Umbilical cord (tissue), 2 donors: ENCODE measurements around the gene OR10G7. TPM values are rescaled to one million over a fixed set of nuclear protein-coding genes. Genes with fewer than 3 reads are reported as not detected.

ENCODE experiments used
- DNase-seq: peaks from one replicate; pipeline ENCODE4 v3.0.0-alpha.2; 2015; ENCODE audit warnings: low spot score
- total RNA-seq: library from RNA; depleted of rRNA; stranded (reverse); fragments of >200 nt; gene quantifications from one replicate; pipeline ENCODE4 v1.2.3, GENCODE V29; 2014; ENCODE audit warnings: low replicate concordance; ENCODE audit not compliant: insufficient read depth

Gene OR10G7, protein sequence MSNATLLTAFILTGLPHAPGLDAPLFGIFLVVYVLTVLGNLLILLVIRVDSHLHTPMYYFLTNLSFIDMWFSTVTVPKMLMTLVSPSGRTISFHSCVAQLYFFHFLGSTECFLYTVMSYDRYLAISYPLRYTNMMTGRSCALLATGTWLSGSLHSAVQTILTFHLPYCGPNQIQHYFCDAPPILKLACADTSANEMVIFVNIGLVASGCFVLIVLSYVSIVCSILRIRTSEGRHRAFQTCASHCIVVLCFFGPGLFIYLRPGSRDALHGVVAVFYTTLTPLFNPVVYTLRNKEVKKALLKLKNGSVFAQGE
- 4.1 TPM for total RNA-seq

DNA sequence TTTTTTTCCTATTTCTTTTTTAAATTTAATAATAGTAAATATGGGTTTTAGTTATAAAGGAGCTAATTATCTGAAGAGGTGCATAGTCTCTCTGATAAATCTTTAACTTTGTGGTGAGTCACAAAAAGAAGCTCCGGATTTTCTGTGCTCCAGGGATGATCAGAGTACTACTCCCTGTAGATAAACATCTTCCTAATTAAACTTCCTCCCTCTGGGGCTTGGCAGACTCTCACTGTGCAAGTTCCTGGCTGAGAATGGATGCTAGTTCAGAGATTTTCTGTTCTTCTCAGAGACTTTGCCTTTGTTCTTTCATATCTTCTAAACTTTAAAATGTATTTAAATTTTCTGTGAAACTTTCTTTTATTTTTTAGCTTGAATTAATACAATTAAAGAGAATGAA, at the start of gene OR10G7:
TSS of gene OR10G7 (minus strand) at position 72 of the 400 bp plus-strand sequence. CDS start 2,324 bp downstream, outside the sequence.
- DNase-seq = peak; percentile 4

DNA sequence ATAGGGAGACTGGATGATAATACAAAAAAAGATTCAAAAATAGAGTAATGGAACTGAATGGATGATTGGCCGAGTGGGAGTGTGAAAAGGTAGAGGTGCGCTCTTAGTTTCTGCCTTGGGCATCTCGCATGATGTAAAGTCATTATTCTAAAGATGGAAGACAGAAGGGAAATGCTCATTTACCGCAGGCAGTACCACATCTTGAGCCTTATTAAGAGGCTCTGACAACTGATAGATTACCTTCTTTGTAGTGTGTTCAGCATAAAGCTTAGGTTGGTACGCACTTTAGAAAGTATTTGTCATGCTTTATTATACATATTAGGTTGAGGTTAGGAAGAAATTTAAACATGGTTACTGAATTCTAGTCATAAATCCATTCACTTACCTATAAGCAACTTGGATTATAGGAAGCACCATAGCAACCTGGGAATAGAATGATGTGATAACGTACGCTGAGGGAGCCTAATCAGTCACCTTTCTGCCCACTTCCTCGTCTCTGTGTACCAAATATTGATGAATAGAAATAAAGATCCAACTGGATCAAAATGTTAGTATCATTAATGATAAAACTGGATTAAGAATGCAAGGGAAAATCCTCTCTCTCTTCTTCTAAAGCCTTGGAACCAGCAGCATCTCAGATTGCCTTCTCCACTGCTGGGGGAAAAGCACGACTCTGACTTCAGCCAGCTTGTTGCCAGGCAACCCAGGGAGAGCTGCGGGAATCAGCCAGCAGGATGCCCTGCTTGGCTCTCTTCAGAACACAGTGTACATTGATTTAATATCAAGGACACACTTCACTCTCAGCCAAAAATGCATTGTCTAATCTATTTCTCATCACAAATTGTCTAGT, 45.1 kb upstream of the OR10G7 start:
- DNase-seq = peak; percentile 70

DNA sequence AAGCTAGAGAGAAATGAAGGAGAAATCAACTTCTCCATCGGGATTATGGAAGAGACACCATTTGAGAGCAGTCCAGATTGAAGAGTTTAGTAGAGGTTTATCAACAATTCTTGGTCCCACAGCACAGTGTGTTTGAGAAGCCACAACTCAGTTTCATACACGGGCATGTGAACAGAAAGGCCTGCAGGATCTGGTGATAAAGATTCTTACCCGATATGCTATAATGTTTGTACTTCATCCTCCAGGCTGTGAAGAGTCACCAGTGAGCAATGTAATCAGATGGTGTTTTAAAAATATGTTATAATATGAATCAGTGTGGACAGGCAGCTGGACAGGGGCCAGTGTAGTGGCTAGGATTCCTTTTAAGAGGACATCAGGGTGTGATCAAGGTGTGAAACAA, 44.5 kb upstream of the OR10G7 start:
- peak; percentile 18 for DNase-seq

DNA sequence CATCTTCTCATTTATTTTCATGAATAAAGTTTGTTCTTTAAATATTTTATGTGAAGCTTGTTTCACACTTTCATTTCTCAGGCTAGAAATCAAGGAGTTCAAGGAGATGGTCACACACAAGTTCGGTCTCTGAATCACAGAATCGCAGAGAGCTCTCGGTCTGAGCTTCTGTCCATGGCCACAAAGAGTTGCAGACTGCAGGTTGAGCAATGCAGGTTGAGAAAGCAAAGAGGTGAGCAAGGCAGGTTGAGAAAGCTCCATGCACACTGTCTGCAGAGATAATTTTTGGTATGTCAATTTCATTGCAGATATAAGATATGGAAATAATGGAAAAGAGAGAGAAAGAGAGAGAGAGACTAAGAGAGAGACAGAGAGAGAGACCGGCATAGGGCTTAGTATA, 41.2 kb upstream of the OR10G7 start:
- DNase-seq = no peak

DNA sequence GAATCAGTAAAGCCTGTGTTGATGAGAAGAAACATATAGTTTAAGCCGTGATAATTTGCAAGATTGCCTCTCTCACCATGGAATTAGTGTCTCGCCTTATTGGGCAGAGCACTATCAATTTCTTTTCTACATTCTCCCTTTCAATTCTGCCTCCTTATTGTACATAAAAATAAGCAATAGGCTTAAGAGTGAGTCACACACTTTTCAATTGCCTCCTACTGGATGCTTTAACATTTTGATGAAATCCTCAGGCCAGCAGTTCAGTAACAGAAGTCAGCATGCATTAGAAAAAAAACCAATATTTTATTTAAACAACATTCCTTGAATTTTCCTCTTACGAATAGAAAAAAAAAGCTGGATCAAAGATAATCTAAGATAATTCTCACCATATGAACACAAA, 40.4 kb upstream of the OR10G7 start:
- peak; percentile 42 for DNase-seq

DNA sequence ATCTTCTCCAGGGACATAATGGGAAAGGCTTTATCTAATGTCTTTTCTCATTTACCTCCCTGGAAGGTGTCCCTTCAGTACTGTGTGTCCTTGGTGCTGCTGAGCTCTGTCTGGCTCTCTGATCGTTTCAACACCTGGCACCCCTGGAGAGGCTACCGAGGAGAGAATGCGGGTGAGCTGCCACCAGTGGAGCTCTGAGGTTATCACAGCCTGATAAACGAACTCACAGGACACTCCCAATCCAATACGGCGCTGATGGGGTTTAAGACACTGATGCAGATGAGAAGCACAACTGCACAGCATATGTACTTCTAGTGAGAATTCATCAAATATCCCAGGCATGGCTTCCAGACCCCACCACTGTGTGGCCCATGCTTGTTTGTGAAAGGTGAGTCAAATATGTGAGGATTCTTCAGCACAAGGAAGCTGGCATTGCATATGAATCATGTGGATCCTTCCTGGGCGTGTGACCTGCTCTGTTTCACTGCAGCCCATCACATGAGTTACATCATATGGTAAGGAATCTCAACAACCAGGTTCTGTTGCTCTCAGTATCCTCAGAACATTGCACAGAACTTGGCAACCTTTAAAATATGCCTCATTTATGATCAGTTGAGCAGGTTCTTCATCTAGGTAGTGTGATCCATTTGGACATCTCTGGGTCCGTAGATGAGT, 39.3 kb upstream of the OR10G7 start:
- DNase-seq = peak; percentile 65

DNA sequence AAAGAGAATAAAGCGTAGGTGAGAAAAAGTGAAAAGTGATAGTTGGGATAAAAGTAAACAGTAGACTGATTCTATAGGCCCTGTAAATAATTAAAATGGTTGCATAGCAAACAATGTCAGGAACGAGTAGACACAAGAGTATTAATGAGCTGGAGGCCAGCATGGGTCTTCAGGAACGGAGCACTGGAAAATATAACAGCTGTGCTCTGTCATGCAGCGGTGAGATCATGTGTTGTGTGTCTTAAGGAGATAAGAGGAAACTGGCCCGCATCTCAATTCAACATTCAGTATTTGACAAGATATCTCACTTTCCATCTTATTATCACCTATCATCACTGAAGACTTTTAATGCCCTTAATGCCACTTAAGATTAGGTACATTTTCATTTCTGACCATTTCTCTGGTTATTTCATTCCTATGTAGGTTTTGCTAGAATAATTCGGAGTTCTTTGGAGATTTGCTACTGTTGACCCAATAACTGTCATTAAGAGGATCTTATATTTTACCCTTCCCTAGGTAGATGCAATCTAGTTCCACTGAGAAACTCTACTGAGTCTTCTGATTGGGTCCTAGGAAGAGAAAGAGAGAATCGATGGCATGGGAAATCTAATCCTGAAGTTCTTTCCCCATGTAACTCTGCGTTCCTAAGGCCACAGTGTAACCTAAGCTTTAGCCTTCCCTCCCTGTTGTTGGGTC, 38.7 kb upstream of the OR10G7 start:
- peak; percentile 89 for DNase-seq

DNA sequence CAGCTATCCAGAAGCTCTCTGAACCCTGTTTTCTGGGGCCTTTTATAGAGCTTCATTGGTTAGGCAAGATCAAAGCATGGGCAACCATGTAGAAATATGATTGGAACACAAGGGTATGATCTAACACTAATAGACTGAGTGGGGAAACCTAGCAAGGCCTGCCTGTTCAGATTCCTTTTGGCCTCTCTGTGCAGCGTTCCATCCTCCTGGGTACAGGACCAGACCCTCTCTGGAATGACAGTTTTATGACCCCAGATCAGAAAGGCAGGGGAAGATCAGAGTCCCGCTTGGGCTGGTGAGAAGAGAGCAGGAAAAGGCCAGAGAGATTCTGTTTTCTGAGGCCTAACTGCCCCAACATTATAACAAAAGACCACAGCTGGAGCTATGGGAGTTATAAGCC, 37.5 kb upstream of the OR10G7 start:
- peak; percentile 90 for DNase-seq

DNA sequence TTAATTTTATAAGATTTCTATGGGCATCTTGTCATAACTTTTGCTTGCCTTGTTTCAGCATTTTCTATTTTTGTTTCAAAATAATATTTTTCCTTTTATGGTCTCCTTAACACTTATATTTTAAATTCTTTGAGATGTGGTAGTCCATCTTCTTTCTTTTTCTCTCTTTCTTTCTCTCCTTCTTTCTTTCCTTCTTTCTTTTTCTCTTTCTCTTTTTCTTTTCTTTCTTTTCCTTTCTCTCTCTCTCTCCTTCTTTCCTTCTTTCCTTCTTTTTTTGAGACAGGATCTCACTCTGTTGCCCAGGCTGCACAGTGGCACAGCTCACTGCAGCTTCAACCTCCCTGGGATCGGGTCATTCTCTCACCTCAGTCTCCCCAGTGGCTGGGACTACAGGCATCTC, 36.1 kb upstream of the OR10G7 start:
- no peak for DNase-seq

DNA sequence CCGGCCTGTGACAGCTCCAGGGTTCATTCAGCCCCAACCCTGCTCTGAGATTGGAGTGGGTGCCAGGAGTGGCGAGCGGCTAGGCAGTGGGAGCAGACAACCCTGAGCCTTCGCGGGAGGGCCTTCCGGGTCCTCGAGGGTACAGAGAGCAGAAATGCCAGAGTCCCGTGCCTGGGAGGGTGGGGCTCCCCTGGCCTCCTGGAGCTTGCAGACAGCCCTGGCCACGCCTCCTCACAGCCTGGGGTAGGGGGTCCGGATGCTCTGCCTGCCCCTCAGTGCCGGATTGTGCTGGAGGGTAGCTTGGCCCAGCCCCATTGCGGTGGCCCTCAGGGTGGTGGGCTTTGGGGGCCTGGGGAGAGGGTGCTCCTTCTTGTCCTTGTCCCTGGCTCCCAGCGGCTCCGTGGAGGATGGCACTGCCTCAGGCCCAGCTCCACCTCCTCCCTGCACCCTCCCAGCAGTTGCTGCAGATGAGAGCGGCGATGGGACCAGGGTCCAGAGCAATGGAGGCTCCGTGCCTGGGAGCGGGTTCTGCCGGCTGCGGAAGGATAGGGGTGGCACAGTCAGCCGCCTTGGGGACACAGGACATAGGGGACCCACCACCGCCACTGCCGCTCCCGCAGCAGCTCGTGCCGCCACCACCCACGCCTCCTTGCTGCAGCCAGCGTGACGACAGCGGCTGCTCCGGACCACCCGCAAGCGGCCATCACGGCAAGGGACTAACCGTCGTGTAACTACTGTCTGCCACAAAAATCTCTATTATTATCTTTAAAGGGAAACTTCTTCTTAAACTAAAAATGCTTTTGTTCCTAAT, 34.9 kb upstream of the OR10G7 start:
- peak; percentile 67 for DNase-seq

DNA sequence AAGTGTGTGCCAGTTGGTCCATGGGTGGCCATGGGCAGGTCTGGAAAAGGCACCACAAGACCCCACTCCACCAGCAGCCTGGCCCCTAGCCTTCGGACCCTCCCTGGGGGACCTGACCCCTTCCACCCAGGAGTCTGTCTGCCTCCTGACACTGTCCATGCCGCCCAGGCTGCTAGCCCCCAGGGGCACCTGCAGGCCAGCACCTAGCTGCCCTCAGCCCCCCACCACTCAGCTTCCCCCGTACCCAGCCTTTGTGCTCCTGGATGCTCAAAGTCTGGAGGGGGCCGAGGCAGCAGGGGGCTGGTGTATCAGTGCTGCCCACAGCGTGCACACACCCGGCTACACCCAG, 34.3 kb upstream of the OR10G7 start:
- DNase-seq = no peak

DNA sequence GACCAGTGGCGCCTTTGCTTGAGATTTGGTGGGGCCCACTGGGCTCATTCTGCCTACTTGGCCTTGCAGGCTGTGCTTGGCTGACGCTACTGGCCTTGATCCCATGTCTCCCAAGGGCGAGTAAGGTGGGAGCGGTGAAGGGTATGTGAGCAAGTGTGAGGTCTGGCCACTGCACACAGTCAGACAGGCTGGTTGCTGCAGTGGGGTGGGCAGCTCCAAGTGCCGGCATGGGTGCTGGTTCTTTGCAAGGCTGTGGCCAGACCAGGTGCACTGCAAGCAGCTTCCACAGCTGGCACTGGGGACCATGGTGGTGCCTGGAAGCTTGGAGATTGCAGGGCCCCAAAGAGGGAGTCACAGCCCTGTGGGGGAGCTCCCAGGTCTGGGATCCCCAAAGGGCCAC, 33.4 kb upstream of the OR10G7 start:
- no peak for DNase-seq

DNA sequence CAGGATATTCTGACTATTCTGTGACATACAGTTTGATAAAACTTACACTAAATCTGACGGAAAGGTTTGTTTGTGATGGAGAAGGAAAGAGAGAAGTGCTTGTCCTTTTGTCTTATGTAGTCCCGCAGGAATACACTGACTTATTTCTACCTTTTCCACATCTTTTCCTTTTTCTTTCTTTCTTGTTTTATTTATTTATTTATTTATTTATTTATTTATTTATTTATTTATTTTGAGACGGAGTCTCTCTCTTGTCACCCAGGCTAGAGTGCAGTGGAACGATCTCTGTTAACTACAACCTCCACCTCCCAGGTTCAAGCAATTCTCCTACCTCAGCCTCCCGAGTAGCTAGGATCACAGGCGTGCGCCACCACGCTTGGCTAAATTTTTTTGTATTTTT, 31.0 kb upstream of the OR10G7 start:
- no peak for DNase-seq

DNA sequence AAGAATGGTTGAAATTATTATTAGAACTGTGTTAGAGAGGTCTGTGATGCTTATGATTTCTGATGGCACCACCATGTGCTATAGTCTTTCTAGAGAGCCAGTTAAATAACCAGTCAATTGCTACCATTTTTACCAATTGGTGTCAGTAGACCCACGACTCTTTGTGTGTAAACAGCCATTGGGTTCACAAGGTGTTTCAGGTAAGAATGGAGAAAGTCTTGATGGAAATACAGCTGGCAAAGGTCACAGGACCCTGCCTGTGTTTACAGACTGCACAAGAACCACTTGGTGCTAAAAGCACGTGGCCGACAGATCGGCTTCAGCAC, 30.5 kb upstream of the OR10G7 start:
- no peak for DNase-seq

DNA sequence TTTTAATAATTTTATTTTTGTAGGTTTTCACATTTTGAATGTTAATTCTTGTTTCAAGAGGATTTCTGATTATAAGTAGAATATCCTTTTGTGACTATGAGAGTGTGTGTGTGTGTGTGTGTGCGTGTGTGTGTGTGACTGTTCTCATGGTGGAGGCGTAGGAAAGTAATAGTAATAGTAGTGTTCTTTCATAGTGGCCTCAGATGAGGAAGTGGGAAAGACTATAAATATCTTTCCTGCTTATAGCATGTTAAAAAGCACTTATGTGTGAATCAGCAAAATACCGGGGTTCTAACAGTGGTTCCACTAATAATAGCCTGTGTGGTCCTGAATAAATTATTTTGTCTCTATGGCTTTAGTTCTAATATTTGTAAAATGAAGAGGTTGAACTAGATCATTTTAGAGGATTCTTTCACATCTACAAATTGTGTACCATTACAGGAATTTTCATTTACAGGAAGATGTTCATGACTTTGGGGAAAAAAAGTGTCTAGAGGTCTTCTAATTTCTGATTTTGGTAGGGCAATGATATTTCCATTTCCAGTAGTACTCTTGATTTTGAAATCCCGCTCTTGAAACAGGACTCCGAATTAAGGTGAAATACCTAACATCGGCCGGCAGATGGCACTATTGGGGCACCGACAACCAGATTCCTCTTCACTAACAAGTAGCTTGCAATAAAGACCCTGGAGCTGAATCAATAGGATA, 29.9 kb upstream of the OR10G7 start:
- peak; percentile 82 for DNase-seq

DNA sequence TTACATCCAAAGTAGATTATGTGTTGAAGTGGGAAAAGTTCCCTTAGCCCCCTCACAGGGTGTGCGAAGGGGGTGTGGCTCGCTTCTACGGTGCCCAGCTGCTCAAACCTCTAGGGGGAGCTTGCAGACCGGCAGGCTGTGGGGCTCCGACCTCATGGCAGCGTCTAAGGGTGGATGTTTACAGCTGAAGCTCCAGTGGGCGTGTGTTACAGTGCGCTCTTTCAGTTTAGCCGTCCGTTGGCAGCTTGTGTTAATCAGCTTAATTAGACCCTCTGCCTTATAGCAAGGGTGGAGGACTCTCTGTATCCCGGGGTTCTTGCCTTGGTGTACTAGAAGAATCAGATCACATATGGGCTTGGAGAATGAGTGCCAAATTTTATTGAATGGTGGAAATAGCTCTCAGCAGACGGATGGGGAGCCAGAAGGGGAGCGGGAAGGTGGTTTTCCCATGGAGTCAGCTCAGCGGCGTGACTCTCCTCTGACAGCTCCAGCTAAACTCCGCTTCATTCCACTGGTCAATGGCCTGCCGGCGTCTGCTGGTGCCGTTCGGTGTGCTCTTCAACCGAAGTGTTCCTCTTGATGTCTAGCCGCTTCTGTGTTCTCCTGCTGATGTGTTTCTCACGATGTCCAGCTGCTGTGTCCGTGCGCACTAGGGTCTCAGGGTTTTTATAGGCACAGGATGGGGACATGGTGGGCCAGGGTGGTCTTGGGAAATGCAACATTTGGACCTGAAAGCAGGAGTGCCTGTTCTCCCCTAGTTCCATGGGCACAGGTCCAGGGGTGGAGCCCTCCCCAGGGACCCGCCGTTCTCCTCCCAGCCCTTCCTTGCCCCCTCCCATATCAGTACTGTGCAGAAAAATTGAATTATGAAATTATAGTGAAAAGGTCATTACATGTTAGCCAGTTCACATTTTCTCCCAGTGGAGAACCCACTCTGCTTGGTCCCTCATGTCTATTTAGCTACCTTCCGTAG, 28.6 kb upstream of the OR10G7 start:
- DNase-seq = peak; percentile 68

DNA sequence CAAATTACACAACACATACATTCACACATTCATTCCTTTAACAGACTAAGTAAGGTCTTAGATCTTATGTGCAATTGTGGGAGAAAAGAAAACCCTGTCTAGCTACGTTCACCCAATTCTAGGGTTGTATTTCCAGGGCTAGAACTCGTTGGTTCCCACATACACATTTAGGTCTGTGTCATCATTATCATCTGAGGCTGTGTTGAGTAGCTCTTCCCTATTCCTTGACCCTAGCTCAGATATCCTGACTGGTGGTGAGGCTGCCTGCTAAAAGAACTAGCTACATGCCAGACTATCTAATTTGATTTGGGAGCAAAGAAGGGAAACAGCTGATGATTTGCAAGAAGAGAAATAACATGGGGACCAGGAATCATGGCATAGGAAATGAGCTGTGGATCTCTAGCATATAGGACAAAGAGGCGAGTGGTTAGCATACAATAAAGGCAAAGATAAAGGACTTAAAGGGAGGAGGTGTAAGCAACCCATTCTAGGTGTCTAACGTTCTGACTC, 27.5 kb upstream of the OR10G7 start:
- DNase-seq = no peak

DNA sequence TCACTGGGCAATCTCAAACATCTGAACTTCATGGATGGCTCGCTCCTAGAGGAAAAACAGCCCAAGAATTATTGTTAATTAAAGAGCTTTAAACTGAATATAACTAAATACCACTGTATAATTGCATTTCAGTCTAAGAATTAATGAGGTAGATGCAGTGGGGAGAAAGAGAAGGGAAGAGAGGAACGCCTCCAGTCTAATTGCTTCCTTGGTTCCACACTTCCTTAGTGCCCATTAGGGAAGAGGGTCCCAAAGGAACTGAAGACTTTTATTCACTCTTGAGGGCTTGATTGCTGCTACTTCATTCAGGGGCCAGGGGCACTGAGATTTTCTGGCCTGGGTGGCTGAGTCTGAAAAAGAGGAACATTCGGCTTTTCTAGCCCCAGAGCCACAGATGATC, 11.8 kb upstream of the OR10G7 start:
- no peak for DNase-seq

DNA sequence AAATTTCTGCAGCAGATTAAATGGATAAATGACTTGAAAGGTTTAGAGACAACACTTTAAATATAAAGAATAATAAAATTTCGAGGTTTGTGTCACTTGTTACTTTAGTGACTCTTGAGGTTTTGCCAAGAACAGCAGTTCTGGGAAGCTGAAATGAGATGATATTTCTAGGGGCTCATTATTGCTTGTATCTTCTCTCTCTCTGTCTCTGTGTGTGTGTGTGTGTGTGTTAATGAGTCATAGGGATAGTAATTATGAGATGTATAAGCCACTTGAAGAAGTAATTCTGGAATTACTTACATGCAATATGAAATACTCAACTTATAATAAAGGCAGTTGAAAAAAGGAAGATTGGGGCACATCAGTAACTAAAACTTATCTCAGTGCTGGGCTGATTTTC, 9.6 kb upstream of the OR10G7 start:
- no peak for DNase-seq
